WERI-Rb-1 (cell line): ENCODE data around the gene NUDT7.

Source experiments
- DNase-seq: peaks from one replicate; pipeline ENCODE4 v3.0.0-alpha.2; 2020
- H3K27ac ChIP-seq: fragments of 250-450 bp; sonication (Bioruptor Pico); 2 replicates; pipeline ENCODE4 v1.5.1; 2020; ENCODE audit warnings: mild to moderate bottlenecking, moderate library complexity
- H3K27me3 ChIP-seq: fragments of 250-450 bp; sonication (Bioruptor Pico); 2 replicates; pipeline ENCODE4 v1.5.1; 2021; ENCODE audit warnings: mild to moderate bottlenecking, low read depth, moderate library complexity; ENCODE audit not compliant: insufficient read depth, severe bottlenecking
- H3K36me3 ChIP-seq: fragments of 250-450 bp; sonication (Bioruptor Pico); 2 replicates; pipeline ENCODE4 v1.5.1; 2020; ENCODE audit warnings: mild to moderate bottlenecking, moderate library complexity
- H3K4me3 ChIP-seq: 2 replicates; pipeline ENCODE4 v1.5.1; 2011; ENCODE audit warnings: low read depth, mild to moderate bottlenecking, control low read depth, low read length
- H3K9me3 ChIP-seq: fragments of 250-450 bp; sonication (Bioruptor Pico); 2 replicates; pipeline ENCODE4 v1.5.1; 2021; ENCODE audit warnings: mild to moderate bottlenecking, moderate library complexity; ENCODE audit not compliant: severe bottlenecking
- TF ChIP-seq, protein P1 (sequence below): IDR thresholded peaks from 2 replicates; pipeline ENCODE4 v1.5.1; 2011; ENCODE audit warnings: low read depth, mild to moderate bottlenecking, control low read depth, inconsistent platforms, low read length

Gene NUDT7

DNA sequence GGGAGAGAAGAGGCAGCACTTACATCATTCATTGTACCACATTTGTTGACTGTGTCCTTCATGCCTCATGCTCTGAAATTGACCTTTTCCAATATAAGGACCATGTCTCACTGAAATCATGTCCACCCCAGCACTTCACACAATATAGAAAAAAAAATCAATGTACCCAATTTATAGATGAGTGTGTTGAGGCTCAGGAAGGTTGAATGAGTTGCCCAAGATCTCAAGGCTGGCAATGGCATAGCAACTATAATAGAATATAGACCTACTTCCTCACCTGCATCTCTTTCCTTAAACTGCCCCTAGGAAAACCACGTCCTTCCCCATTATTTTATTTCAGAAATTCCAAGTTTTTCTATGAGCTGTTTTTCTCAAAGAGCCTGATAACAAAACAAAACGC lies 65.1 kb downstream of the NUDT7 start:
- H3K27ac ChIP-seq = no peak overlapping the region
- DNase-seq = no peak
- no peaks in the 10 kb centered on the region for H3K9me3 ChIP-seq
- TF ChIP-seq, protein P1, sequence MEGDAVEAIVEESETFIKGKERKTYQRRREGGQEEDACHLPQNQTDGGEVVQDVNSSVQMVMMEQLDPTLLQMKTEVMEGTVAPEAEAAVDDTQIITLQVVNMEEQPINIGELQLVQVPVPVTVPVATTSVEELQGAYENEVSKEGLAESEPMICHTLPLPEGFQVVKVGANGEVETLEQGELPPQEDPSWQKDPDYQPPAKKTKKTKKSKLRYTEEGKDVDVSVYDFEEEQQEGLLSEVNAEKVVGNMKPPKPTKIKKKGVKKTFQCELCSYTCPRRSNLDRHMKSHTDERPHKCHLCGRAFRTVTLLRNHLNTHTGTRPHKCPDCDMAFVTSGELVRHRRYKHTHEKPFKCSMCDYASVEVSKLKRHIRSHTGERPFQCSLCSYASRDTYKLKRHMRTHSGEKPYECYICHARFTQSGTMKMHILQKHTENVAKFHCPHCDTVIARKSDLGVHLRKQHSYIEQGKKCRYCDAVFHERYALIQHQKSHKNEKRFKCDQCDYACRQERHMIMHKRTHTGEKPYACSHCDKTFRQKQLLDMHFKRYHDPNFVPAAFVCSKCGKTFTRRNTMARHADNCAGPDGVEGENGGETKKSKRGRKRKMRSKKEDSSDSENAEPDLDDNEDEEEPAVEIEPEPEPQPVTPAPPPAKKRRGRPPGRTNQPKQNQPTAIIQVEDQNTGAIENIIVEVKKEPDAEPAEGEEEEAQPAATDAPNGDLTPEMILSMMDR = no peak
- H3K36me3 ChIP-seq = no peaks in the 10 kb centered on the region
- H3K4me3 ChIP-seq = no peak overlapping the region
- peaks cover 22% of the 10 kb centered on the region for H3K27me3 ChIP-seq

DNA sequence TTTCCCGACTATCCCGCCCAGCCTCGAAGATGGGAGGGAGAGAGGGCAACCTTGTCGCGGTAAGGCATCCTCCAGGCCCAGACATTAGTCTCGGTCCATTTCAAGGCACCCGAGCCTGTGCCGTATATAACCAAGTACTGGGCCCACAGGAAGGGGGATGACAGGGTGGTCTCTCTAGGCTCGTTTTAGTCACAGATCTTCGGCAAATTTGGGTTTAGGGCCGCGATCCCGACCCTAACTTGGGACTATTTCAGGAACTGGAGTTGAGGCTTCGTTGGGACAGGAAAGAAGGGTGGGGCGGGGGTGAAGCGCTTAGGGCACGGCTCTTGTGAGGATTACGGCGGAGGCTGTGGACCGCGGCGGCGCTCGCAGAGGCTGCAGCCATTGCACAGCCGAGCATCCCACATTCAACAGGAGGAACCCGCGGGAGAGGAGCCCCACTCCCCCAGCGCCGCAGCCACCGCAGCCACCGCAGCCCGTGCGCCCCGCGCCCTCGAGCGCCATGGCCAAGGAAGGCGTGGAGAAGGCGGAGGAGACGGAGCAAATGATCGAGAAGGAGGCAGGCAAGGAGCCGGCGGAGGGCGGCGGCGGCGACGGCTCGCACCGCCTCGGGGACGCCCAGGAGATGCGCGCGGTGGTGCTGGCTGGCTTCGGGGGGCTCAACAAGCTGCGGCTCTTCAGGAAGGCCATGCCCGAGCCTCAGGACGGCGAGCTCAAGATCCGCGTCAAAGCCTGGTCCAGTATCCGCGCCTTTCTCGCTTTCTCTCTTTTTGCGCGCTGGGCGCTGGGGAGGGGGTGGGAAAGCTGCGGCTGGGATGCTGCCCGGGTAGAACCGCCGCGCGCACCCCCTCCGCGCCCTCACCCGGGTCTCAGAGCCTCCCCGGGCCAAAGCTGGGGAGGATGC lies 66.1 kb downstream of the NUDT7 start, which contains the start of gene VAT1L:
Gene VAT1L, plus strand, starts transcription at position 384 of the 904 bp plus-strand sequence. Its CDS starts 119 bp downstream, at position 503.
- DNase-seq = peak; percentile 47
- Histone ChIP-seq H3K36me3 (no peaks in the 10 kb centered on the region), H3K27me3 (peaks cover 22% of the 10 kb centered on the region), H3K4me3 (peak within 1 kb of the TSS; percentile 46), H3K27ac (no peak within 1 kb of the TSS), H3K9me3 (no peaks in the 10 kb centered on the region)
- TF ChIP-seq, protein P1 = no peak

DNA sequence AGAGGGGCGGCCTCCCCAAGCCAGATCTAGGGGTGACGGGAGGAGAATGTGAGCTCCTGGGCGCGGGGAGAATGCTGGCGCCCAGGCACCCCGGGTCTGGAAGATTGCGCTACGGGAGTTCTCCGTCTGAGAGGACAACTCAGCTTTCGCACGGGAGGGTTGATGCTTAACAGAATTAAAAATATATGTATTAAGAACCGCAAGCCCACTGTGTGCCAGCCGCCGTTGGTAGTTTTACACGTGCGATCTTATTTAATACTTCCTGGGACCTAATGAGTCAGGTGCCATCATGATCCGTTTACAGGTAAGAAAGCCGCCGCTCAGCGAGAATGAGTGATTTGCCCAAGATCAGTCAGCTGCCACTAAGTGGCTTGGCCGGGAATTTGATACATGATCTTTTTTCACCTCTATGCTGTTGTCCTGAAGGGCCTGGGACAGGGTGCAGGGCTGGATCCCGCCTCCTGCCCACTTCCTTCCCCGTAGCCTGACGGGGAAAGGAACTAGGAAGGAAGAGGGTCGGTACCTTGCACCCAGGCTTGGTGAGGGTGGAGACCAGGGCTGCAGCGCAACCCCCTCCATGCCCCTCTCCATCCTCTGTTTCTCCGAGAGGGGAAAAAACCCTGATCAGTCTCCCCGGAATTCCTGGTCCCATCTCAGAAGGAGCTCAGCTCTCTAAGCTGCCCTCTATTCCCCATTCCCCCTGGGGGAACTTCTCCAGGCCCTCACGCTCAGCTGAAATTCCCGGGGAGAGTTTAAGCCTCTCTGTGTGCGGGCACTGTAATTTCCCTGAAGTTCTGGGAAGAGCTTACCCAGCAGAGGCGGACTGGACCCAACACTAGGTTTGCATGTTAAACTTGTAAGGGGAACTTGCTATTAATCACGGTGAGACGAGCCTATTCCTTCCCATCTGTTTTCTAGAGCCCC lies 67.0 kb downstream of the NUDT7 start:
- peak; percentile 32 for DNase-seq
- Histone ChIP-seq H3K4me3 (peak overlapping the region; percentile 46), H3K27me3 (peaks cover 22% of the 10 kb centered on the region)

GRCh38 chr16:77790009-77790372 lies 67.7 kb downstream of the NUDT7 start:
- peaks cover 22% of the 10 kb centered on the region for H3K27me3 ChIP-seq
- no peaks in the 10 kb centered on the region for H3K9me3 ChIP-seq
- no peak overlapping the region for H3K27ac ChIP-seq
- TF ChIP-seq, protein P1 = no peak
- H3K4me3 ChIP-seq = peak overlapping the region; percentile 46
- DNase-seq = peak; percentile 27
- no peaks in the 10 kb centered on the region for H3K36me3 ChIP-seq

More for the DNA sequence above, 67.0 kb downstream of the NUDT7 start:
- Histone ChIP-seq H3K27ac (no peak overlapping the region), H3K36me3 (no peaks in the 10 kb centered on the region), H3K9me3 (no peaks in the 10 kb centered on the region)
- TF ChIP-seq, protein P1 = no peak

GRCh38 chr16:77790912-77791311 lies 68.6 kb downstream of the NUDT7 start:
- TF ChIP-seq, protein P1 = no peak
- Histone ChIP-seq H3K27ac (no peak overlapping the region), H3K27me3 (peaks cover 22% of the 10 kb centered on the region), H3K9me3 (no peaks in the 10 kb centered on the region), H3K4me3 (no peak overlapping the region), H3K36me3 (no peaks in the 10 kb centered on the region)
- no peak for DNase-seq
